H1 (cell line): ENCODE data around the gene ERP44. TPM values are rescaled to one million over a fixed set of nuclear protein-coding genes. Genes with fewer than 3 reads are reported as not detected.

Experiments
- CTCF ChIA-PET: fragments of 300-600 bp; sonication (Branson Sonifier 250); formaldehyde crosslinking; loops from one replicate; lab custom pipeline; 2021; ENCODE audit not compliant: partially characterized antibody; lab: Charles Lee
- POLR2A ChIA-PET: fragments of 300-600 bp; sonication (Branson Sonifier 250); formaldehyde crosslinking; loops from one replicate; lab custom pipeline; 2021; ENCODE audit warnings: inconsistent platforms; ENCODE audit not compliant: partially characterized antibody; lab: Charles Lee
- DNase-seq, 2 experiments: peaks; one replicate each; pipeline versions ENCODE4 v3.0.0 to v3.0.0-alpha.2; 2010 to 2022; ENCODE audit warnings: low spot score in 2 of 2, low read depth in 1 of 2, mixed read lengths in 1 of 2
- FAIRE-seq: peaks from 2 replicates; lab custom pipeline; 2011; peaks lifted over from hg19 to GRCh38; lab: Jason Lieb, UNC
- H2AFZ ChIP-seq: 2 replicates; pipeline ENCODE4 v1.8.1; 2012; ENCODE audit warnings: low read length, inconsistent platforms
- H2AK5ac ChIP-seq: 2 replicates; pipeline ENCODE4 v1.6.1; 2013; ENCODE audit warnings: low read depth, low read length
- H2BK120ac ChIP-seq: replicated peaks from 2 replicates; pipeline ENCODE3; 2013; ENCODE audit warnings: low read depth, low read length, inconsistent platforms
- H2BK12ac ChIP-seq: 2 replicates; pipeline ENCODE4 v1.6.1; 2013; ENCODE audit warnings: low read depth, low read length
- H2BK15ac ChIP-seq: 2 replicates; pipeline ENCODE4 v1.6.1; 2013; ENCODE audit warnings: low read length
- H2BK20ac ChIP-seq: 2 replicates; pipeline ENCODE4 v1.6.1; 2013; ENCODE audit warnings: low read length
- H2BK5ac ChIP-seq: 2 replicates; pipeline ENCODE4 v1.6.1; 2013; ENCODE audit warnings: low read depth, low read length
- H3K14ac ChIP-seq: 2 replicates; pipeline ENCODE4 v1.6.1; 2013; ENCODE audit warnings: inconsistent platforms; ENCODE audit not compliant: insufficient read length
- H3K18ac ChIP-seq: 2 replicates; pipeline ENCODE4 v1.6.1; 2013; ENCODE audit warnings: low read length; ENCODE audit errors: extremely low read depth
- H3K23ac ChIP-seq: 2 replicates; pipeline ENCODE4 v1.6.1; 2013; ENCODE audit warnings: inconsistent platforms; ENCODE audit not compliant: insufficient read length
- H3K23me2 ChIP-seq: 2 replicates; pipeline ENCODE4 v1.6.1; 2013; ENCODE audit warnings: low read depth, low read length
- H3K27ac ChIP-seq: 2 replicates; pipeline ENCODE4 v1.6.1; 2011; ENCODE audit warnings: low read depth, low read length, inconsistent platforms
- H3K27me3 ChIP-seq, 4 experiments: replicated peaks in 1 of 4; 1 replicate in 1 of 4; 2 replicates in 3 of 4; pipeline versions ENCODE4 v1.6.1 to v1.8.1; 2011 to 2013; ENCODE audit warnings: low read length in 3 of 4, mild to moderate bottlenecking in 3 of 4, inconsistent platforms in 2 of 4, mixed read lengths in 2 of 4, moderate library complexity in 1 of 4; ENCODE audit not compliant: control insufficient read depth in 3 of 4, insufficient read depth in 3 of 4; ENCODE audit errors: extremely low read depth in 1 of 4
- H3K36me3 ChIP-seq, 4 experiments: 2 replicates each; pipeline versions ENCODE4 v1.6.1 to v1.8.1; 2011 to 2013; ENCODE audit warnings: mild to moderate bottlenecking in 4 of 4, low read length in 3 of 4, moderate library complexity in 2 of 4, control low read depth in 1 of 4, inconsistent platforms in 1 of 4; ENCODE audit not compliant: insufficient read depth in 4 of 4, control insufficient read depth in 2 of 4
- H3K4ac ChIP-seq: replicated peaks from 2 replicates; pipeline ENCODE3; 2013; ENCODE audit warnings: low read length, low read depth, mixed read lengths, inconsistent platforms; ENCODE audit not compliant: insufficient read length
- H3K4me1 ChIP-seq, 4 experiments: replicated peaks in 1 of 4; 1 replicate in 1 of 4; 2 replicates in 3 of 4; pipeline versions ENCODE4 v1.6.1 to v1.8.1; 2011 to 2013; ENCODE audit warnings: low read length in 3 of 4, inconsistent platforms in 2 of 4, mixed read lengths in 1 of 4; ENCODE audit not compliant: insufficient read depth in 4 of 4, control insufficient read depth in 3 of 4
- H3K4me2 ChIP-seq, 2 experiments: 2 replicates each; pipeline versions ENCODE4 v1.6.1 to v1.8.1; 2011 to 2013; ENCODE audit warnings: low read depth in 2 of 2, low read length in 2 of 2, control low read depth in 1 of 2, inconsistent platforms in 1 of 2, mild to moderate bottlenecking in 1 of 2; ENCODE audit not compliant: insufficient read depth in 1 of 2
- H3K4me3 ChIP-seq, 4 experiments: fragments of 200-600, 300-600 bp in 1 of 4; sonication (generic), shearing (Covaris generic), sonication (Bioruptor Twin) in 1 of 4; 2 replicates each; pipeline versions ENCODE4 v1.5.1 to v1.8.1; 2011 to 2016; ENCODE audit warnings: low read length in 4 of 4, low read depth in 3 of 4, control low read depth in 2 of 4, inconsistent platforms in 2 of 4, mild to moderate bottlenecking in 2 of 4, mixed read lengths in 1 of 4, moderate library complexity in 1 of 4; ENCODE audit not compliant: insufficient read depth in 2 of 4; ENCODE audit errors: extremely low read depth in 1 of 4
- H3K56ac ChIP-seq: replicated peaks from 2 replicates; pipeline ENCODE3; 2013; ENCODE audit warnings: low read depth, mild to moderate bottlenecking, mixed read lengths, low read length, inconsistent platforms; ENCODE audit not compliant: insufficient read length
- H3K79me1 ChIP-seq: 2 replicates; pipeline ENCODE4 v1.6.1; 2013; ENCODE audit warnings: low read depth, low read length, control low read depth
- H3K79me2 ChIP-seq, 2 experiments: 2 replicates each; pipeline versions ENCODE4 v1.6.1 to v1.8.1; 2012 to 2013; ENCODE audit warnings: low read length in 2 of 2, mild to moderate bottlenecking in 2 of 2, inconsistent platforms in 1 of 2; ENCODE audit not compliant: insufficient read depth in 2 of 2, control insufficient read depth in 1 of 2
- H3K9ac ChIP-seq, 4 experiments: replicated peaks in 1 of 4; 1 replicate in 1 of 4; 2 replicates in 3 of 4; pipeline versions ENCODE4 v1.6.1 to v1.8.1; 2011 to 2013; ENCODE audit warnings: low read depth in 3 of 4, low read length in 3 of 4, control low read depth in 2 of 4, mild to moderate bottlenecking in 2 of 4, moderate library complexity in 2 of 4, inconsistent platforms in 1 of 4; ENCODE audit errors: extremely low read depth in 1 of 4
- H3K9me3 ChIP-seq, 2 experiments: 2 replicates each; pipeline versions ENCODE4 v1.6.1 to v1.8.1; 2012 to 2013; ENCODE audit warnings: mild to moderate bottlenecking in 2 of 2, moderate library complexity in 2 of 2, control low read depth in 1 of 2, inconsistent platforms in 1 of 2, low read depth in 1 of 2, low read length in 1 of 2, mixed read lengths in 1 of 2; ENCODE audit not compliant: insufficient read depth in 2 of 2
- H4K20me1 ChIP-seq, 2 experiments: replicated peaks in 1 of 2; 2 replicates each; pipeline versions ENCODE3 to v1.8.1; 2011 to 2013; ENCODE audit warnings: inconsistent platforms in 2 of 2, low read length in 2 of 2, mild to moderate bottlenecking in 1 of 2; ENCODE audit not compliant: insufficient read depth in 2 of 2, control insufficient read depth in 1 of 2
- H4K5ac ChIP-seq: 2 replicates; pipeline ENCODE4 v1.6.1; 2013; ENCODE audit warnings: low read length, low read depth, mixed read lengths, inconsistent platforms; ENCODE audit not compliant: insufficient read length
- H4K8ac ChIP-seq: 2 replicates; pipeline ENCODE4 v1.8.0; 2013; ENCODE audit warnings: mild to moderate bottlenecking, moderate library complexity, low read length, inconsistent platforms; ENCODE audit not compliant: insufficient read depth; ENCODE audit errors: extremely low read depth
- H4K91ac ChIP-seq: replicated peaks from 2 replicates; pipeline ENCODE3; 2013; ENCODE audit warnings: low read length, mixed read lengths, inconsistent platforms; ENCODE audit not compliant: insufficient read length
- ASH2L ChIP-seq: fragments of 200-600, 300-600 bp; sonication (generic); IDR thresholded peaks from one replicate; pipeline ENCODE4 v1.7.1; 2017; ENCODE audit warnings: low read length
- GTF2F1 ChIP-seq: IDR thresholded peaks from 2 replicates; pipeline ENCODE4 v1.6.1; 2012; ENCODE audit warnings: low read depth, low read length, improper control_type of control experiment, borderline replicate concordance
- HDAC6 ChIP-seq: IDR thresholded peaks from one replicate; pipeline ENCODE4 v1.7.1; 2012; ENCODE audit warnings: low read depth, mild to moderate bottlenecking, inconsistent platforms, low read length, moderate library complexity
- JUND ChIP-seq: IDR thresholded peaks from 2 replicates; pipeline ENCODE4 v1.6.1; 2011; ENCODE audit warnings: mild to moderate bottlenecking, improper control_type of control experiment, low read length
- POU5F1 ChIP-seq: IDR thresholded peaks from 2 replicates; pipeline ENCODE4 v1.6.1; 2011; ENCODE audit warnings: low read depth, mild to moderate bottlenecking, low read length, moderate library complexity
- SIRT6 ChIP-seq: IDR thresholded peaks from one replicate; pipeline ENCODE4 v1.7.1; 2012; ENCODE audit warnings: low read length, inconsistent platforms
- SP4 ChIP-seq: IDR thresholded peaks from 2 replicates; pipeline ENCODE4 v1.6.1; 2012; ENCODE audit warnings: low read length, inconsistent platforms
- SUZ12 ChIP-seq: fragments of 200-600 bp; sonication (generic); IDR thresholded peaks from 2 replicates; pipeline ENCODE4 v1.6.1; 2012; ENCODE audit warnings: mild to moderate bottlenecking, inconsistent platforms, low read length, moderate library complexity, mixed read lengths
- TAF7 ChIP-seq: optimal IDR thresholded peaks from 2 replicates; pipeline ENCODE3; 2011; ENCODE audit warnings: low read depth, mild to moderate bottlenecking, inconsistent platforms, low read length, moderate library complexity, borderline replicate concordance
- TCF12 ChIP-seq: IDR thresholded peaks from 2 replicates; pipeline ENCODE4 v1.6.1; 2011; ENCODE audit warnings: low read depth, mild to moderate bottlenecking, low read length
- YY1 ChIP-seq: IDR thresholded peaks from 2 replicates; pipeline ENCODE4 v1.6.1; 2011; ENCODE audit warnings: low read depth, mild to moderate bottlenecking, low read length
- WGBS, 2 experiments: shearing (Covaris generic) in 1 of 2; methylation state at CpG; one replicate each; pipeline versions ENCODE4 v1.1.6 to v1.1.7; 2013 to 2015; ENCODE audit warnings: low lambda C conversion rate in 2 of 2, mixed read lengths in 2 of 2, inconsistent platforms in 1 of 2, low coverage in 1 of 2, missing lambda C conversion rate in 1 of 2; ENCODE audit not compliant: insufficient replicate concordance in 2 of 2, insufficient coverage in 1 of 2, insufficient read length in 1 of 2; ENCODE audit errors: extremely low coverage in 1 of 2, missing lambda C conversion rate in 1 of 2; 5-methylcytosine and 5-hydroxymethylcytosine counted together
- polyA plus RNA-seq, 7 experiments: library from polyadenylated mRNA; depleted of rRNA in 3 of 7; stranded (reverse) in 5 of 7; unstranded in 2 of 7; fragments of >200 nt in 5 of 7; fragments of 200-250 nt in 2 of 7; gene quantifications; 1 replicate in 5 of 7; 2 replicates in 1 of 7; 4 replicates in 1 of 7; pipeline versions ENCODE4 v1.2.1 to v1.2.3, GENCODE V29; 2011 to 2013; ENCODE audit warnings: missing spikeins in 2 of 7, mixed read lengths in 2 of 7
- total RNA-seq: library from RNA; stranded (reverse); fragmentation: NEBNext Ultra II Directional; extraction: Animal tissue kit (Norgen Biotek cat#: 25700); gene quantifications from 2 replicates; pipeline ENCODE4 v1.2.1, GENCODE V29; 2021
- TF ChIP-seq, protein P1 (sequence below): IDR thresholded peaks from 2 replicates; pipeline ENCODE4 v1.6.1; 2012; ENCODE audit warnings: low read length, inconsistent platforms
- TF ChIP-seq, protein P2 (sequence below): IDR thresholded peaks from 2 replicates; pipeline ENCODE4 v1.6.1; 2011; ENCODE audit warnings: low read length, improper control_type of control experiment

ERP44 gene
- total and polyA plus RNA-seq, 2 of the 8 experiments (the other 6 are each of a cell fraction or from before 2014, with no cell fraction given) = 5.7 to 15.6 TPM

DNA sequence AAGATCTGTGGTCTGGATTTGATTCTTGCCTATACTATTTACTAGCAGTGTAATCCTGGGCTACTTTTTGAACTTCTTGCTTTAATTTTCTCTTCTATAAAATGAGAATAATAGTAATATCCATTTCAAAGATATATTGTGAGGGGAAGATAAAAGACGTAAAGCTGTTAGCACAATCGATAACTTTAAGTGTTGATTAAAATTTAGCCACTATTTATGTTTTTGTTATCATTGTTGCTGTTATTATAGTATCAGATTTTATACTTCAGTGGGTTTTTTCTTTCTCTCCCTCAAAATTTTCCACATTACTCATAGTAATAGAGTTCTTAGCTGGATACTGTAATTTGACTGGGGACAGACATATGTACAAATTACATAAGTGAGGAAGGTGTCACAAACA lies 150.3 kb downstream of the ERP44 start:
- FAIRE-seq = no peak
- POLR2A ChIA-PET = no interaction called here
- H4K5ac ChIP-seq = no peak overlapping the region
- TF ChIP-seq ASH2L (no peak), TCF12 (no peak), SP4 (no peak), YY1 (no peak), HDAC6 (no peak), JUND (no peak), TAF7 (no peak), SIRT6 (no peak), SUZ12 (no peak), POU5F1 (no peak), GTF2F1 (no peak)
- TF ChIP-seq, protein P1, sequence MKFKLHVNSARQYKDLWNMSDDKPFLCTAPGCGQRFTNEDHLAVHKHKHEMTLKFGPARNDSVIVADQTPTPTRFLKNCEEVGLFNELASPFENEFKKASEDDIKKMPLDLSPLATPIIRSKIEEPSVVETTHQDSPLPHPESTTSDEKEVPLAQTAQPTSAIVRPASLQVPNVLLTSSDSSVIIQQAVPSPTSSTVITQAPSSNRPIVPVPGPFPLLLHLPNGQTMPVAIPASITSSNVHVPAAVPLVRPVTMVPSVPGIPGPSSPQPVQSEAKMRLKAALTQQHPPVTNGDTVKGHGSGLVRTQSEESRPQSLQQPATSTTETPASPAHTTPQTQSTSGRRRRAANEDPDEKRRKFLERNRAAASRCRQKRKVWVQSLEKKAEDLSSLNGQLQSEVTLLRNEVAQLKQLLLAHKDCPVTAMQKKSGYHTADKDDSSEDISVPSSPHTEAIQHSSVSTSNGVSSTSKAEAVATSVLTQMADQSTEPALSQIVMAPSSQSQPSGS = no peak
- TF ChIP-seq, protein P2, sequence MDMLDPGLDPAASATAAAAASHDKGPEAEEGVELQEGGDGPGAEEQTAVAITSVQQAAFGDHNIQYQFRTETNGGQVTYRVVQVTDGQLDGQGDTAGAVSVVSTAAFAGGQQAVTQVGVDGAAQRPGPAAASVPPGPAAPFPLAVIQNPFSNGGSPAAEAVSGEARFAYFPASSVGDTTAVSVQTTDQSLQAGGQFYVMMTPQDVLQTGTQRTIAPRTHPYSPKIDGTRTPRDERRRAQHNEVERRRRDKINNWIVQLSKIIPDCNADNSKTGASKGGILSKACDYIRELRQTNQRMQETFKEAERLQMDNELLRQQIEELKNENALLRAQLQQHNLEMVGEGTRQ = no peak

More for the DNA sequence above, 150.3 kb downstream of the ERP44 start:
- H3K56ac ChIP-seq = no peak overlapping the region
- no peak overlapping the region for H2BK120ac ChIP-seq
- H3K23ac ChIP-seq = no peak overlapping the region
- H2BK5ac ChIP-seq = no peak overlapping the region
- H3K4me1 ChIP-seq = no peaks in the 10 kb centered on the region
- no peak overlapping the region for H2AFZ ChIP-seq
- H2BK20ac ChIP-seq = no peak overlapping the region
- H3K79me2 ChIP-seq = no peaks in the 10 kb centered on the region
- H3K9ac ChIP-seq = no peak overlapping the region
- no peak overlapping the region for H3K27ac ChIP-seq
- WGBS, 2 experiments = 100% methylated on average over 2 of the region's 2 CpGs; no CpG with 5 or more reads in 1 of the 2 experiments
- H2AK5ac ChIP-seq = no peak overlapping the region
- H4K8ac ChIP-seq = no peak overlapping the region
- no peak overlapping the region for H3K4ac ChIP-seq
- no peak overlapping the region for H3K4me3 ChIP-seq
- no peaks in the 10 kb centered on the region for H3K79me1 ChIP-seq
- no peak overlapping the region for H3K4me2 ChIP-seq
- no peak overlapping the region for H2BK12ac ChIP-seq
- no peaks in the 10 kb centered on the region for H3K9me3 ChIP-seq
- H3K18ac ChIP-seq = no peak overlapping the region
- no peaks in the 10 kb centered on the region for H3K36me3 ChIP-seq
- no peak for DNase-seq
- no peak overlapping the region for H2BK15ac ChIP-seq
- CTCF ChIA-PET = interaction anchor here (0.6 to 2.8 kb wide), 12 partner anchors 10 to 461 kb away, joined by 3 to 26 read pairs (median 4); partner anchors contain the start of gene NR4A3
- H4K20me1 ChIP-seq = no peaks in the 10 kb centered on the region
- no peak overlapping the region for H3K14ac ChIP-seq
- no peaks in the 10 kb centered on the region for H3K23me2 ChIP-seq
- no peaks in the 10 kb centered on the region for H3K27me3 ChIP-seq
- H4K91ac ChIP-seq = no peak overlapping the region
